AG09319 (cell line): Measurements from ENCODE around the gene PBOV1.

Source experiments
- DNase-seq: peaks from one replicate; pipeline ENCODE4 v3.0.0-alpha.2; 2010; ENCODE audit warnings: low read depth; ENCODE audit errors: extremely low read depth
- CTCF ChIP-seq: IDR thresholded peaks from 2 replicates; pipeline ENCODE4 v1.5.1; 2011; ENCODE audit warnings: low read depth, mild to moderate bottlenecking, inconsistent platforms, low read length, moderate library complexity

The PBOV1 gene

GRCh38 chr6:138205437-138206094, 12.7 kb downstream of the PBOV1 start:
- no peak for DNase-seq

GRCh38 chr6:138204792-138205384, 13.4 kb downstream of the PBOV1 start:
- no peak for TF ChIP-seq CTCF
- DNase-seq: no peak

More at GRCh38 chr6:138205437-138206094, 12.7 kb downstream of the PBOV1 start:
- TF ChIP-seq CTCF: no peak

GRCh38 chr6:138204303-138204702, 14.0 kb downstream of the PBOV1 start:
- no peak for TF ChIP-seq CTCF
- no peak for DNase-seq

- DNase-seq: no peak
- no peak for TF ChIP-seq CTCF
Observed at GRCh38 chr6:138203315-138203714, 15.0 kb downstream of the PBOV1 start.

GRCh38 chr6:138201836-138202235, 16.5 kb downstream of the PBOV1 start:
- TF ChIP-seq CTCF: no peak
- no peak for DNase-seq

GRCh38 chr6:138198430-138199091, 19.7 kb downstream of the PBOV1 start:
- DNase-seq: no peak
- no peak for TF ChIP-seq CTCF

- no peak for TF ChIP-seq CTCF
- no peak for DNase-seq
Observed at GRCh38 chr6:138197570-138197969, 20.7 kb downstream of the PBOV1 start.
